ENCODE data around the gene AP5Z1. TPM values are rescaled to one million over a fixed set of nuclear protein-coding genes. Genes with fewer than 3 reads are reported as not detected.

Gene AP5Z1
- total and polyA plus RNA-seq, 2 donors (not counting 1 experiment from before 2014, with no cell fraction given), result 99.7 to 113 TPM

- no peaks in the 10 kb centered on the region for H3K27me3 Mint-ChIP-seq
- H3K9me3 Mint-ChIP-seq (ENCODE audit: insufficient read depth), result no peaks in the 10 kb centered on the region
- Histone ChIP-seq H3K36me3 (replicated peaks in 1 of 2; ENCODE audit: control extremely low read depth in 1 of 2, control insufficient read depth in 1 of 2, extremely low read depth in 1 of 2, insufficient read depth in 2 of 2, low read length in 1 of 2) (no peaks in the 10 kb centered on the region), H3K27me3 (replicated peaks in 1 of 4; ENCODE audit: control extremely low read depth in 1 of 4, control insufficient read depth in 3 of 4, insufficient read depth in 4 of 4, low read length in 3 of 4) (no peaks in the 10 kb centered on the region), H3K4me1 (ENCODE audit: control insufficient read depth in 2 of 2, insufficient read depth in 2 of 2, low read length in 2 of 2) (no peaks in the 10 kb centered on the region), H3K4me3 (ENCODE audit: control extremely low read depth in 1 of 5, extremely low read depth in 1 of 5, insufficient read depth in 1 of 5, low read depth in 2 of 5, low read length in 4 of 5) (no peak overlapping the region), H3K4me2 (replicated peaks; ENCODE audit: low read depth, low read length, poor library complexity, severe bottlenecking) (no peak overlapping the region), H4K20me1 (ENCODE audit: control insufficient read depth, insufficient read depth, low read length, poor library complexity, severe bottlenecking) (no peaks in the 10 kb centered on the region), H2AFZ (ENCODE audit: insufficient read depth, low read depth, low read length, poor library complexity, severe bottlenecking) (no peak overlapping the region), H3K9ac (ENCODE audit: low read length) (no peak overlapping the region), H3K27ac (ENCODE audit: low read length in 2 of 2) (no peak overlapping the region), H3K9me3 (ENCODE audit: control extremely low read depth in 1 of 3, control insufficient read depth in 2 of 3, insufficient read depth in 1 of 3, low read length in 2 of 3) (no peaks in the 10 kb centered on the region), H3K79me2 (ENCODE audit: control insufficient read depth, insufficient read depth, low read length) (no peaks in the 10 kb centered on the region)
- 96% methylated on average over 30 of the region's 30 CpGs for WGBS (ENCODE audit: insufficient coverage)
- ATAC-seq (ENCODE audit: low read depth), result no peak
- ChIA-PET CTCF (no interaction called here), POLR2A (no interaction called here)
- H3K4me1 Mint-ChIP-seq, result no peaks in the 10 kb centered on the region
- no peak overlapping the region for H3K27ac Mint-ChIP-seq
- TF ChIP-seq CTCF (IDR thresholded peaks at IDR 0.05), result no peak
- no peak for TF ChIP-seq EZH2 (IDR thresholded peaks at IDR 0.05; ENCODE audit: borderline replicate concordance, insufficient read depth, low read depth, low read length, poor library complexity, severe bottlenecking)
- intact Hi-C loops (cut with micrococcal nuclease), result no loop called here
- H3K4me3 Mint-ChIP-seq, result no peak overlapping the region
- DNase-seq, result no peak
Observed at GRCh38 chr7:4836206-4836661, 60.8 kb downstream of the AP5Z1 start.

GRCh38 chr7:4837041-4837802 lies 61.8 kb downstream of the AP5Z1 start:
- DNase-seq (no peak), ATAC-seq (ENCODE audit: low read depth) (no peak)
- intact Hi-C loops (cut with micrococcal nuclease), result no loop called here
- Histone ChIP-seq H4K20me1 (ENCODE audit: control insufficient read depth, insufficient read depth, low read length, poor library complexity, severe bottlenecking) (no peaks in the 10 kb centered on the region), H3K36me3 (replicated peaks in 1 of 2; ENCODE audit: control extremely low read depth in 1 of 2, control insufficient read depth in 1 of 2, extremely low read depth in 1 of 2, insufficient read depth in 2 of 2, low read length in 1 of 2) (no peaks in the 10 kb centered on the region), H3K4me3 (ENCODE audit: control extremely low read depth in 1 of 5, extremely low read depth in 1 of 5, insufficient read depth in 1 of 5, low read depth in 2 of 5, low read length in 4 of 5) (no peak overlapping the region), H3K27ac (ENCODE audit: low read length in 2 of 2) (no peak overlapping the region), H3K9me3 (ENCODE audit: control extremely low read depth in 1 of 3, control insufficient read depth in 2 of 3, insufficient read depth in 1 of 3, low read length in 2 of 3) (no peaks in the 10 kb centered on the region), H3K79me2 (ENCODE audit: control insufficient read depth, insufficient read depth, low read length) (no peaks in the 10 kb centered on the region), H3K27me3 (replicated peaks in 1 of 4; ENCODE audit: control extremely low read depth in 1 of 4, control insufficient read depth in 3 of 4, insufficient read depth in 4 of 4, low read length in 3 of 4) (no peaks in the 10 kb centered on the region), H3K9ac (ENCODE audit: low read length) (no peak overlapping the region), H3K4me2 (replicated peaks; ENCODE audit: low read depth, low read length, poor library complexity, severe bottlenecking) (no peak overlapping the region), H3K4me1 (ENCODE audit: control insufficient read depth in 2 of 2, insufficient read depth in 2 of 2, low read length in 2 of 2) (no peaks in the 10 kb centered on the region), H2AFZ (ENCODE audit: insufficient read depth, low read depth, low read length, poor library complexity, severe bottlenecking) (no peak overlapping the region)
- Mint-ChIP-seq H3K4me1 (no peaks in the 10 kb centered on the region), H3K4me3 (no peak overlapping the region), H3K27ac (no peak overlapping the region), H3K9me3 (ENCODE audit: insufficient read depth) (no peaks in the 10 kb centered on the region), H3K27me3 (no peaks in the 10 kb centered on the region)
- no peak for TF ChIP-seq CTCF (IDR thresholded peaks at IDR 0.05)
- TF ChIP-seq EZH2 (IDR thresholded peaks at IDR 0.05; ENCODE audit: borderline replicate concordance, insufficient read depth, low read depth, low read length, poor library complexity, severe bottlenecking), result no peak
- WGBS (ENCODE audit: insufficient coverage), result 70% methylated on average over 22 of the region's 22 CpGs
- POLR2A ChIA-PET, result no interaction called here
- CTCF ChIA-PET, result no interaction called here

Data from B cell (primary cell).